Thyroid gland (tissue), 4 donors: Measurements from ENCODE around the gene PGLYRP1. TPM values are rescaled to one million over a fixed set of nuclear protein-coding genes. Genes with fewer than 3 reads are reported as not detected.

Source experiments
- DNase-seq, 2 donors: peaks; one replicate each; pipeline ENCODE4 v3.0.0-alpha.2; 2019
- H3K27ac ChIP-seq, 3 donors: fragments of 200-600 bp; sonication (generic); 1 replicate in 2 of 3; 2 replicates in 1 of 3; pipeline ENCODE4 v1.5.1; 2016 to 2019; ENCODE audit warnings: mild to moderate bottlenecking in 1 of 3, moderate library complexity in 1 of 3
- H3K27me3 ChIP-seq: fragments of 200-600 bp; sonication (generic); one replicate; pipeline ENCODE4 v1.5.1; 2019
- H3K36me3 ChIP-seq, 2 donors: fragments of 200-600 bp; sonication (generic); one replicate each; pipeline ENCODE4 v1.5.1; 2016 to 2019
- H3K4me1 ChIP-seq, 2 donors: fragments of 200-600 bp; sonication (generic); one replicate each; pipeline ENCODE4 v1.5.1; 2017 to 2019
- H3K4me3 ChIP-seq, 3 donors: fragments of 200-600 bp; sonication (generic); replicated peaks in 1 of 3; 1 replicate in 2 of 3; 2 replicates in 1 of 3; pipeline ENCODE4 v1.5.1; 2016; ENCODE audit warnings: mild to moderate bottlenecking in 1 of 3
- H3K9me3 ChIP-seq: fragments of 200-600 bp; sonication (generic); one replicate; pipeline ENCODE4 v1.5.1; 2017
- POLR2A ChIP-seq, 2 donors: fragments of 450-650 bp; IDR thresholded peaks; one replicate each; pipeline ENCODE4 v1.6.1; 2017; ENCODE audit warnings: antibody characterized with exemption in 2 of 2, mild to moderate bottlenecking in 2 of 2, moderate library complexity in 1 of 2
- WGBS, 2 donors: methylation state at CpG; one replicate each; pipeline ENCODE4 v1.1.5; 2017; 5-methylcytosine and 5-hydroxymethylcytosine counted together
- intact Hi-C: fragments of 100-400 bp; cut with DNase I; formaldehyde crosslinking; loops from one replicate; pipeline ENCODE4 v1.15.1; 2023
- total RNA-seq, 4 donors: library from RNA; depleted of rRNA; stranded (reverse); fragments of >200 nt; gene quantifications; one replicate each; pipeline ENCODE4 v1.2.3, GENCODE V29; 2016
- TF ChIP-seq, protein P1 (sequence below), 6 experiments: fragments of 200-600 bp in 3 of 6; fragments of 450-650 bp in 3 of 6; sonication (generic) in 3 of 6; IDR thresholded peaks; one replicate each; pipeline ENCODE4 v1.5.1; 2016 to 2019; ENCODE audit warnings: antibody characterized with exemption in 6 of 6, mild to moderate bottlenecking in 2 of 6, inconsistent platforms in 1 of 6, moderate library complexity in 1 of 6

The PGLYRP1 gene
- total RNA-seq, 4 donors from 2014 or later: 2.0 TPM; not detected in 3

DNA sequence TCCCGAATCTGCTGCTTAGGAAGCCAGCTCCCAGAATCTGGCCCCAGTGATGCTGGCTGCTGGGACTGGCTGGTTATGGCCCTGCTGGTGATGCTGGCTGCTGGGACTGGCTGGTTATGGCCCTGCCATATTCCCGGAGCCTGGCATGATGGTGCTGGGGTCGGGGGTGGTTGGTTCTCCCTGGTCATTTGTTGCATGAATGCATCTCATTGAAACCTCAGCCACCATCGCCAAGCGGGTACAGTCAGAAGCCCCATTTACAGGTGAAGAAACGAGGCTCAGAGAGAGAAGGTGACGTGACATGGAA, 2.1 kb downstream of the PGLYRP1 start:
- Histone ChIP-seq H3K27ac (no peak overlapping the region), H3K4me1 (peaks cover 0 to 8% of the 10 kb centered on the region in 2 donors), H3K36me3 (no peaks in the 10 kb centered on the region), H3K9me3 (no peaks in the 10 kb centered on the region), H3K27me3 (no peaks in the 10 kb centered on the region), H3K4me3 (no peak overlapping the region)
- TF ChIP-seq, protein P1, sequence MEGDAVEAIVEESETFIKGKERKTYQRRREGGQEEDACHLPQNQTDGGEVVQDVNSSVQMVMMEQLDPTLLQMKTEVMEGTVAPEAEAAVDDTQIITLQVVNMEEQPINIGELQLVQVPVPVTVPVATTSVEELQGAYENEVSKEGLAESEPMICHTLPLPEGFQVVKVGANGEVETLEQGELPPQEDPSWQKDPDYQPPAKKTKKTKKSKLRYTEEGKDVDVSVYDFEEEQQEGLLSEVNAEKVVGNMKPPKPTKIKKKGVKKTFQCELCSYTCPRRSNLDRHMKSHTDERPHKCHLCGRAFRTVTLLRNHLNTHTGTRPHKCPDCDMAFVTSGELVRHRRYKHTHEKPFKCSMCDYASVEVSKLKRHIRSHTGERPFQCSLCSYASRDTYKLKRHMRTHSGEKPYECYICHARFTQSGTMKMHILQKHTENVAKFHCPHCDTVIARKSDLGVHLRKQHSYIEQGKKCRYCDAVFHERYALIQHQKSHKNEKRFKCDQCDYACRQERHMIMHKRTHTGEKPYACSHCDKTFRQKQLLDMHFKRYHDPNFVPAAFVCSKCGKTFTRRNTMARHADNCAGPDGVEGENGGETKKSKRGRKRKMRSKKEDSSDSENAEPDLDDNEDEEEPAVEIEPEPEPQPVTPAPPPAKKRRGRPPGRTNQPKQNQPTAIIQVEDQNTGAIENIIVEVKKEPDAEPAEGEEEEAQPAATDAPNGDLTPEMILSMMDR (IDR thresholded peaks at IDR 0.05): no peak
- TF ChIP-seq POLR2A (IDR thresholded peaks at IDR 0.05): no peak
- intact Hi-C loops: no loop called here
- WGBS, 2 donors: 88 to 93% methylated on average over 6 to 7 of the region's 7 CpGs
- no peak for DNase-seq

DNA sequence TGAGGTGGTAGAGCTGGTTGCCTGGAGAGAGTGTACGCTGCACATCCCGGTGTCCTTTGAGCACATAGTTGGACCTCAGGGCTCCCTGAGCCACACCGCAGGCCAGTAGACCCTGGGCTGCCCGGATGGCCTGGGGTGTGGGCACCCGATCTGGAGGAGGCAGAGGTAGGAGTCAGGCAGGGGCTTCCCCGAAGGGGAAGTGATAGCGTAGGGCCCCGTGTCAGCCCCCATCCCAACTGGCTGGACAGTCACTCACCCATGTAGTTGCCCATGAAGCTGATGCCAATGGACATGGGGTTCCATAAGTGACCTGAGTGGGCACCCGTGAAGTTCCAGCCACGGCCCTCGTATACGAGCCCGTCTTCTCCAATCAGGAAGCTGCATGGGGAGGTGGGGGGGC, 3.6 kb downstream of the PGLYRP1 start:
- intact Hi-C loops: loop anchor here (10.0 kb wide), 1 partner anchor 124 kb away; no protein-coding TSS in a partner anchor
- no peaks in the 10 kb centered on the region for H3K36me3 ChIP-seq
- H3K27ac ChIP-seq: no peak overlapping the region
- TF ChIP-seq, protein P1 (IDR thresholded peaks at IDR 0.05): no peak
- TF ChIP-seq POLR2A (IDR thresholded peaks at IDR 0.05): no peak
- no peaks in the 10 kb centered on the region for H3K27me3 ChIP-seq
- H3K4me3 ChIP-seq: no peak overlapping the region
- no peaks in the 10 kb centered on the region for H3K9me3 ChIP-seq
- 91 to 93% methylated on average over 13 of the region's 13 CpGs for WGBS, 2 donors
- DNase-seq: no peak
- peaks cover 3 to 21% of the 10 kb centered on the region in 2 donors for H3K4me1 ChIP-seq

DNA sequence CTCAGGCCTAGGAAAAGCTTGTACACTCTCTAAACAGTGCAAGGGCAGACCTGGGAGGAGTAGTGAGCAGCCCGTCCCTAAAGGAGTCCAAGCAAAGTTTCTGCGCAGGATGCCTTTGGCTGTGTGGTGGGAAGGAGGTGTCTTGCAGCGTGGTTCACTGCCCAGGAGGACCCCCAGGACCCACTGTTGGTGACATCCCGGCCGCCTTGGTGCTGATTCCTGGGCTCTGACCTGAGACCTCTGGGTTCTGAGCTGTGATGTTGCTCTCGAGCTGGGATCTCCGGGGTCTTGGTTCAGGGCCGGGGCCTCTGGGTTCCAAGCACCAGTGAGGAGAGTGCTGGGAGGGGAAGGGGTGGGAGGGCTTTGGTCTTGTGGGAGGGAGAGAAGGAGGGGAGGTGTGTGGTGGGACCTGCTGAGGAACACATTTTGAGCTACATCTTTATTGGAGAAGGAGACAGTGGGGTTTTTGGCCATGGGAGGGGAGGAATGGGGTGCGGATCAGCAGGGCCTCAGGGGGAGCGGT, 4.1 kb downstream of the PGLYRP1 start:
- H3K36me3 ChIP-seq: no peaks in the 10 kb centered on the region
- no peak overlapping the region for H3K27ac ChIP-seq
- TF ChIP-seq, protein P1 (IDR thresholded peaks at IDR 0.05): no peak
- no peak for TF ChIP-seq POLR2A (IDR thresholded peaks at IDR 0.05)
- intact Hi-C loops: loop anchor here (10.0 kb wide), 1 partner anchor 124 kb away; no protein-coding TSS in a partner anchor
- 96 to 97% methylated on average over 10 of the region's 10 CpGs for WGBS, 2 donors
- no peak for DNase-seq
- H3K27me3 ChIP-seq: no peaks in the 10 kb centered on the region
- H3K9me3 ChIP-seq: no peaks in the 10 kb centered on the region
- H3K4me3 ChIP-seq: no peak overlapping the region
- peaks cover 3 to 21% of the 10 kb centered on the region in 2 donors for H3K4me1 ChIP-seq

DNA sequence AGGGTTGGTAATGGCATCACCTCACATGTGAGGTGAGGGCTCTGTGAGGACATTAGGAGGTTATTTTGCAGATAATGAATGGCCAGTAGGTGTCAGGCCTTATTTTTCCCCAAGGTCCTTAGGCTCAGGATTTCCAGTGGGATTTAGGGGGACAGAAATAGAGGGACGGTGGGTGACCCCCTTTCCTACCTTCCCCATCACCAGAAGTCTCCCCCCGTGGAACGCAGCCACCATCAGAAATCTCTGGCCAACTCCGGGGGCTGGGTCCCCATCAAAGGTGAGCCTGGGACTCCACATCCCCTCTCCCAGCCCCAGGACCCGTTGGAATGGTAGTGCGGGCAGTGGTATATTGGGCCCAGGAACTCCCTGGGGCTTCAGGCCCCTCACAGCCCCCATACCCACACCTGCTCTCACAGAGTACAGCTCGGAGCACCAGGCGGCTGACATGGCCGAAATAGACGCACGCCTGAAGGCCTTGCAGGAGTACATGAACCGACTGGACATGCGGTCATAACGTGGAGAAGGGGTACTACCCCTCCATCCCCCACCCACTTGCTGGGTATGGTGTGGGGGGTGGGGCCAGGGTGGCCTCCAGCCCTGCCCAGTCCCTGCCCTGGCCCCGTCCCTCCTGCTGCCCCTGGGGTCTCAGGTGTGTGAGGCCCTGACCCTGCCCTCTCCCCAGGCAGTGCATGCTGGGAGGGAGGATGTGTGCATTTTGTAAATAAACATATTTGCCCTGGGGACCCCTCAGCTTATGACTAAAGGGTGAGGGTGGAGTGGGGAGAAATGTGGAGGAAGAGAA, 4.8 kb downstream of the PGLYRP1 start:
- WGBS, 2 donors: 95 to 98% methylated on average over 15 of the region's 15 CpGs
- no peak overlapping the region for H3K27ac ChIP-seq
- intact Hi-C loops: loop anchor here (10.0 kb wide), 1 partner anchor 123 kb away; no protein-coding TSS in a partner anchor
- TF ChIP-seq, protein P1 (IDR thresholded peaks at IDR 0.05): no peak
- no peak for TF ChIP-seq POLR2A (IDR thresholded peaks at IDR 0.05)
- no peak overlapping the region for H3K4me3 ChIP-seq
- DNase-seq: no peak
- peaks cover 3 to 21% of the 10 kb centered on the region in 2 donors for H3K4me1 ChIP-seq
- no peaks in the 10 kb centered on the region for H3K9me3 ChIP-seq
- H3K36me3 ChIP-seq: no peaks in the 10 kb centered on the region
- no peaks in the 10 kb centered on the region for H3K27me3 ChIP-seq

DNA sequence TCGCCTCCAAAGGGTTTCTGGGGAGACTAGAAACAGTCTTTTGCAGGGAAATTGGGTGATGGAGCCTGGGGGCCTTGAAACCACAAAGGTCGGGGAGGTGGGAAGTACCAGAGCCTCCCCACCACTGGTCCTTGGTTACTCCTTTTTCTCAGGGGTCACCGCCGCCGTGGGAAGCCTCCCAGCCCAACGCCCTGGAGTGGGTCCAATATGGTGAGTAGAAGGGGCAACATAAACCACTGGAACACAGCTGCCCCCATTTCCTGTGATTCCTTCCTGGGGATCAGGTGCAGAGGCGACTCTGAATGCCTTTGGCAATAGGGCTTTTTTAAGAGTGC, 5.8 kb downstream of the PGLYRP1 start:
- no peak overlapping the region for H3K4me3 ChIP-seq
- TF ChIP-seq, protein P1 (IDR thresholded peaks at IDR 0.05): peak in 1 of 6 experiments; percentile 9
- no peak for TF ChIP-seq POLR2A (IDR thresholded peaks at IDR 0.05)
- no peaks in the 10 kb centered on the region for H3K9me3 ChIP-seq
- WGBS, 2 donors: 51 to 60% methylated on average over 7 of the region's 7 CpGs
- no peak overlapping the region for H3K27ac ChIP-seq
- intact Hi-C loops: loop anchor here (10.0 kb wide), 1 partner anchor 122 kb away; no protein-coding TSS in a partner anchor
- no peaks in the 10 kb centered on the region for H3K36me3 ChIP-seq
- no peak for DNase-seq
- peaks cover 3 to 21% of the 10 kb centered on the region in 2 donors for H3K4me1 ChIP-seq
- H3K27me3 ChIP-seq: no peaks in the 10 kb centered on the region
